HG03135 (cell line): Measurements from ENCODE around the gene MVB12A.

Source experiments
- ATAC-seq: cut with Tn5 transposase; IDR thresholded peaks from one replicate; pipeline ENCODE4 v1.9.1; 2021; ENCODE audit warnings: mild to moderate bottlenecking, moderate library complexity; ENCODE audit not compliant: unreplicated experiment

MVB12A gene

GRCh38 chr19:17404621-17405249, 15.1 kb upstream of the MVB12A start:
- peak; percentile 11 for ATAC-seq

GRCh38 chr19:17405250-17406045, 14.4 kb upstream of the MVB12A start, which contains the start of gene BST2:
Gene BST2, minus strand, starts transcription at chr19:17405630. Its CDS starts 55 bp downstream, at chr19:17405575.
- peak; percentile 74 for ATAC-seq

GRCh38 chr19:17406046-17406886, 13.6 kb upstream of the MVB12A start:
- ATAC-seq: peak; percentile 11

GRCh38 chr19:17406887-17407196, 13.0 kb upstream of the MVB12A start:
- ATAC-seq: no peak

- no peak for ATAC-seq
These were observed 9.9 kb upstream of the MVB12A start for GRCh38 chr19:17409990-17410389.

GRCh38 chr19:17411801-17412200, 8.0 kb upstream of the MVB12A start:
- ATAC-seq: no peak

- no peak for ATAC-seq
These were observed 5.8 kb upstream of the MVB12A start for GRCh38 chr19:17414097-17414496.

GRCh38 chr19:17415121-17415520, 4.7 kb upstream of the MVB12A start:
- ATAC-seq: no peak

GRCh38 chr19:17418710-17419109, 1.1 kb upstream of the MVB12A start:
- ATAC-seq: no peak

GRCh38 chr19:17419154-17419620, 660 bp upstream of the MVB12A start:
- ATAC-seq: no peak

GRCh38 chr19:17420475-17420924, 653 bp downstream of the MVB12A start:
- no peak for ATAC-seq

- no peak for ATAC-seq
These were observed 2.1 kb downstream of the MVB12A start for GRCh38 chr19:17421942-17422341.

- no peak for ATAC-seq
These were observed 3.8 kb downstream of the MVB12A start for GRCh38 chr19:17423429-17424208.

GRCh38 chr19:17424743-17425365, 5.0 kb downstream of the MVB12A start:
- ATAC-seq: no peak

GRCh38 chr19:17429641-17430113, 9.8 kb downstream of the MVB12A start:
- ATAC-seq: no peak

GRCh38 chr19:17431417-17431816, 11.6 kb downstream of the MVB12A start:
- no peak for ATAC-seq

GRCh38 chr19:17435218-17435617, 15.4 kb downstream of the MVB12A start:
- ATAC-seq: no peak

- no peak for ATAC-seq
These were observed 16.4 kb downstream of the MVB12A start for GRCh38 chr19:17436094-17436873.

- ATAC-seq: no peak
These were observed 17.0 kb downstream of the MVB12A start for GRCh38 chr19:17436874-17437267.
